Mesothelial cell of epicardium (in vitro differentiated cells): ENCODE data around the gene PGGHG. TPM values are rescaled to one million over a fixed set of nuclear protein-coding genes. Genes with fewer than 3 reads are reported as not detected.
A peak's percentile ranks its signal among the peaks of the same experiment; 100 is the strongest.

Experiments
- DNase-seq, 2 experiments: peaks; one replicate each; pipeline ENCODE4 v3.0.0; 2021; ENCODE audit warnings: low spot score in 2 of 2; ENCODE audit not compliant: unreplicated experiment in 2 of 2
- H3K27ac Mint-ChIP-seq: 2 replicates; pipeline ENCODE4 v1.8.0; 2021; ENCODE audit warnings: mixed read lengths
- H3K27me3 Mint-ChIP-seq: 2 replicates; pipeline ENCODE4 v1.8.0; 2021; ENCODE audit warnings: low read depth, mixed read lengths
- H3K36me3 Mint-ChIP-seq: 2 replicates; pipeline ENCODE4 v1.8.0; 2021; ENCODE audit warnings: mixed read lengths
- H3K4me1 Mint-ChIP-seq: 2 replicates; pipeline ENCODE4 v1.8.0; 2021; ENCODE audit warnings: mixed read lengths
- H3K4me3 Mint-ChIP-seq: 2 replicates; pipeline ENCODE4 v1.8.0; 2021; ENCODE audit warnings: mild to moderate bottlenecking, moderate library complexity, mixed read lengths
- H3K9me3 Mint-ChIP-seq: 2 replicates; pipeline ENCODE4 v1.8.0; 2021; ENCODE audit warnings: mixed read lengths
- CTCF ChIP-seq: fragments of 200-600 bp; sonication (generic); IDR thresholded peaks from one replicate; pipeline ENCODE4 v1.5.0; 2021; ENCODE audit warnings: antibody characterized with exemption; ENCODE audit not compliant: unreplicated experiment
- total RNA-seq: library from RNA; stranded (reverse); gene quantifications from 3 replicates; pipeline ENCODE4 v1.2.1, GENCODE V29; 2021

PGGHG gene
- total RNA-seq, 1 donor from 2014 or later = 103 TPM

- peaks cover 6% of the 10 kb centered on the region for H3K4me1 Mint-ChIP-seq
- no peak for TF ChIP-seq CTCF
- H3K36me3 Mint-ChIP-seq = no peaks in the 10 kb centered on the region
- peaks cover 7% of the 10 kb centered on the region for H3K27me3 Mint-ChIP-seq
- H3K4me3 Mint-ChIP-seq = no peak within 1 kb of the TSS
- H3K27ac Mint-ChIP-seq = no peak within 1 kb of the TSS
- DNase-seq = peak in 1 of 2 experiments; percentile 34
- H3K9me3 Mint-ChIP-seq = peaks cover 11% of the 10 kb centered on the region
Measured at GRCh38 chr11:278001-278951, 10.7 kb upstream of the PGGHG start, which contains the start of gene NLRP6. NLRP6 (plus strand) TSS chr11:278407; CDS start chr11:278570, 163 bp downstream.

GRCh38 chr11:279040-279965 lies 9.6 kb upstream of the PGGHG start:
- TF ChIP-seq CTCF = no peak
- H3K9me3 Mint-ChIP-seq = peaks cover 11% of the 10 kb centered on the region
- peak in 1 of 2 experiments; percentile 37 for DNase-seq
- H3K4me1 Mint-ChIP-seq = peaks cover 11% of the 10 kb centered on the region
- H3K27ac Mint-ChIP-seq = no peak overlapping the region
- peaks cover 2% of the 10 kb centered on the region for H3K27me3 Mint-ChIP-seq
- H3K36me3 Mint-ChIP-seq = no peaks in the 10 kb centered on the region
- no peak overlapping the region for H3K4me3 Mint-ChIP-seq

GRCh38 chr11:279966-280705 lies 8.8 kb upstream of the PGGHG start:
- no peak overlapping the region for H3K4me3 Mint-ChIP-seq
- H3K36me3 Mint-ChIP-seq = no peaks in the 10 kb centered on the region
- peaks cover 2% of the 10 kb centered on the region for H3K27me3 Mint-ChIP-seq
- no peak overlapping the region for H3K27ac Mint-ChIP-seq
- TF ChIP-seq CTCF = no peak
- peaks cover 11% of the 10 kb centered on the region for H3K4me1 Mint-ChIP-seq
- H3K9me3 Mint-ChIP-seq = peaks cover 11% of the 10 kb centered on the region
- no peak for DNase-seq

GRCh38 chr11:280706-281485 lies 8.0 kb upstream of the PGGHG start:
- Mint-ChIP-seq H3K36me3 (no peaks in the 10 kb centered on the region), H3K9me3 (peaks cover 10% of the 10 kb centered on the region), H3K27me3 (peaks cover 2% of the 10 kb centered on the region), H3K27ac (no peak overlapping the region), H3K4me1 (peaks cover 11% of the 10 kb centered on the region), H3K4me3 (no peak overlapping the region)
- no peak for TF ChIP-seq CTCF
- no peak for DNase-seq
